ENCODE results near the gene KLHDC3.

The KLHDC3 gene

GRCh38 chr6:43060034-43060754 lies 46.1 kb downstream of the KLHDC3 start:
- no peak for DNase-seq

GRCh38 chr6:43060755-43061633 lies 46.9 kb downstream of the KLHDC3 start:
- DNase-seq = no peak

- no peak for DNase-seq
These were observed 47.8 kb downstream of the KLHDC3 start for GRCh38 chr6:43061861-43062260.

GRCh38 chr6:43062818-43063217 lies 48.8 kb downstream of the KLHDC3 start:
- DNase-seq = no peak

GRCh38 chr6:43070028-43070632 lies 56.1 kb downstream of the KLHDC3 start:
- peak; percentile 39 for DNase-seq
